ENCODE measurements around the gene TMEM200A.

GRCh38 chr6:130369831-130370230 lies 4.0 kb downstream of the TMEM200A start:
- TF ChIP-seq CTCF (IDR thresholded peaks at IDR 0.05; ENCODE audit: poor library complexity), result no peak
- no peak for TF ChIP-seq EZH2phosphoT487 (IDR thresholded peaks at IDR 0.05; ENCODE audit: low read depth, severe bottlenecking, unreplicated experiment)
- no peak for TF ChIP-seq EZH2 (IDR thresholded peaks at IDR 0.05; ENCODE audit: borderline replicate concordance)
